ENCODE data around the gene MRTFB. TPM values are rescaled to one million over a fixed set of nuclear protein-coding genes. Genes with fewer than 3 reads are reported as not detected.
A peak's percentile ranks its signal among the peaks of the same experiment; 100 is the strongest.

MRTFB gene
- total and polyA plus RNA-seq, 8 donors = 4.3 to 81.6 (median 22.4) TPM

DNA sequence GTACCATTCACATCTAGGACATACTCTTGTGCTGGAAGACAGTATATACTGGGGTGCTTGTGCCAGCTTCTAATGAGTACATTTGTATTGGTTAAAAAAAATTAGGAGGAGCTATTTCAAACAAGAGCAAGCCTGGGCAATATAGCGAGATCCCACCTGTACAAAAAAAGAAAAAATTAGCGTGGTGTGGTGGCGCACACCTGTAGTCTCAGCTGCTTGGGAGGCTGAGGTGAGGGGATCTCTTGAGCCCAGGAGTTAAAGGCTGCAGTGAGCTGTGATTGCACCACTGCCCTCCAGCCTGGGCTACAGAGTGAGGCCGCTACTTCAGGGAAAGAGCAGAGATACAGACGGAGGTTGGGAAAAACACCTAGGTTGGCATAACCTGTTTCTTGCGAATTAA is 1.2 kb downstream of the MRTFB start:
- TF ChIP-seq EP300 (IDR thresholded peaks at IDR 0.05) (no peak), POLR2AphosphoS5 (IDR thresholded peaks at IDR 0.05) (no peak), POLR2A (IDR thresholded peaks at IDR 0.05) (no peak)
- TF ChIP-seq, protein P1, sequence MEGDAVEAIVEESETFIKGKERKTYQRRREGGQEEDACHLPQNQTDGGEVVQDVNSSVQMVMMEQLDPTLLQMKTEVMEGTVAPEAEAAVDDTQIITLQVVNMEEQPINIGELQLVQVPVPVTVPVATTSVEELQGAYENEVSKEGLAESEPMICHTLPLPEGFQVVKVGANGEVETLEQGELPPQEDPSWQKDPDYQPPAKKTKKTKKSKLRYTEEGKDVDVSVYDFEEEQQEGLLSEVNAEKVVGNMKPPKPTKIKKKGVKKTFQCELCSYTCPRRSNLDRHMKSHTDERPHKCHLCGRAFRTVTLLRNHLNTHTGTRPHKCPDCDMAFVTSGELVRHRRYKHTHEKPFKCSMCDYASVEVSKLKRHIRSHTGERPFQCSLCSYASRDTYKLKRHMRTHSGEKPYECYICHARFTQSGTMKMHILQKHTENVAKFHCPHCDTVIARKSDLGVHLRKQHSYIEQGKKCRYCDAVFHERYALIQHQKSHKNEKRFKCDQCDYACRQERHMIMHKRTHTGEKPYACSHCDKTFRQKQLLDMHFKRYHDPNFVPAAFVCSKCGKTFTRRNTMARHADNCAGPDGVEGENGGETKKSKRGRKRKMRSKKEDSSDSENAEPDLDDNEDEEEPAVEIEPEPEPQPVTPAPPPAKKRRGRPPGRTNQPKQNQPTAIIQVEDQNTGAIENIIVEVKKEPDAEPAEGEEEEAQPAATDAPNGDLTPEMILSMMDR (IDR thresholded peaks at IDR 0.05) = no peak
- WGBS, 5 donors = 79 to 87% (median 83%) methylated on average over 6 of the region's 6 CpGs
- intact Hi-C loops (cut with DNase I; ENCODE audit: low total_unique reads) = no loop called here
- Histone ChIP-seq H3K27ac (peak overlapping the region in 4 of 5 donors; percentile 85 to 94 (median 90)), H3K9me3 (no peaks in the 10 kb centered on the region), H3K36me3 (no peaks in the 10 kb centered on the region), H3K4me1 (peaks cover 3 to 53% (median 31%) of the 10 kb centered on the region in 4 donors), H3K27me3 (no peaks in the 10 kb centered on the region), H3K4me3 (peak overlapping the region; percentile 81 to 99 (median 93))
- DNase-seq = no peak

DNA sequence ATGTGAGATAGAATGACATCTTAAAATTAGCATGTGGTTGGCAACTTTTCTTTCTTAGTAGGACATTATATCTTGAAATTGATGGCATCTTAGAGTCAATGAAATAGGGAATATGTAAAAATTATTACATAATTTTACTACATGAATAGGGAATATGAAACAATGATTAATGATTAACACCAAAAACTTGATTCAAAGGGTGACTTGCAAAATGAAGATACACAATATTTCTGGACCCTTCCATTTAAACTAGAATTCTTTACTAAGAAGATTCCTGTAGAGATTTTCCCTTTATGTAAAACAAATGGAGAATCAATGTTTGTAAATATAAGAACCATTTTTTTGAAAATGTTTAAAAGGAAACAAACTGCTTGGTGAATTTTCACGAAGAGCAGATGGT is 3.4 kb downstream of the MRTFB start:
- DNase-seq = no peak
- intact Hi-C loops (cut with DNase I; ENCODE audit: low total_unique reads) = no loop called here
- no peaks in the 10 kb centered on the region for H3K9me3 ChIP-seq

DNA sequence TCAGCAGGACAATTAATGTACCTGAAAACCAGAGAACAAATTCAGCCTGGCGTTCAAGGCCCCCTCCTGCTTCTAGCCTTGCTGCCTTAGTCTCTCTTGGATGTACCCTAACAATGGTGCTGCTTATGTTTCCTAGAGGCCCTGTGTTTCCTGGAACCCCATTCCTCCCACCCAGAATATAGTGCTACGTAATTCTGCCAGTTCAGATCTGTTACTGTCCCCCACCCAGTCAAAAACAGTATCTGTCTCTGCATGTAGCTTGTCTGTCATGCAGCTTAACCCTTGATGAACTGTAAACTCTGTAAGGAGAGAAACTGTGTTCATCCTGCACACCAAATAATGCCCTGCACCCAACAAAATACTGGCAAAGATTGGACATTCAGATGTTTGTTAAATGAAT is 6.8 kb downstream of the MRTFB start:
- peaks cover 0 to 9% (median 0%) of the 10 kb centered on the region in 4 donors for H3K36me3 ChIP-seq
- peak overlapping the region in 2 of 5 donors; percentile 29 to 31 for H3K27ac ChIP-seq
- H3K9me3 ChIP-seq = no peaks in the 10 kb centered on the region
- no peaks in the 10 kb centered on the region for H3K27me3 ChIP-seq
- TF ChIP-seq POLR2A (IDR thresholded peaks at IDR 0.05) (no peak), EP300 (IDR thresholded peaks at IDR 0.05) (no peak), POLR2AphosphoS5 (IDR thresholded peaks at IDR 0.05) (no peak)
- TF ChIP-seq, protein P1 (IDR thresholded peaks at IDR 0.05) = no peak
- intact Hi-C loops (cut with DNase I; ENCODE audit: low total_unique reads) = no loop called here
- no peak overlapping the region for H3K4me3 ChIP-seq
- no peak for DNase-seq
- 84 to 87% (median 86%) methylated on average over 2 of the region's 2 CpGs for WGBS, 5 donors
- peaks cover 0 to 65% (median 28%) of the 10 kb centered on the region in 4 donors for H3K4me1 ChIP-seq

More for the DNA sequence above, 3.4 kb downstream of the MRTFB start:
- peaks cover 0 to 2% (median 0%) of the 10 kb centered on the region in 4 donors for H3K36me3 ChIP-seq
- no peaks in the 10 kb centered on the region for H3K27me3 ChIP-seq
- WGBS, 5 donors = 17 to 33% (median 28%) methylated on average over 1 of the region's 1 CpG
- TF ChIP-seq EP300 (IDR thresholded peaks at IDR 0.05) (no peak), POLR2AphosphoS5 (IDR thresholded peaks at IDR 0.05) (no peak), POLR2A (IDR thresholded peaks at IDR 0.05) (no peak)
- TF ChIP-seq, protein P1 (IDR thresholded peaks at IDR 0.05) = no peak
- H3K4me3 ChIP-seq = no peak overlapping the region
- H3K4me1 ChIP-seq = peaks cover 7 to 65% (median 36%) of the 10 kb centered on the region in 4 donors
- peak overlapping the region in 1 of 5 donors; percentile 9 for H3K27ac ChIP-seq

DNA sequence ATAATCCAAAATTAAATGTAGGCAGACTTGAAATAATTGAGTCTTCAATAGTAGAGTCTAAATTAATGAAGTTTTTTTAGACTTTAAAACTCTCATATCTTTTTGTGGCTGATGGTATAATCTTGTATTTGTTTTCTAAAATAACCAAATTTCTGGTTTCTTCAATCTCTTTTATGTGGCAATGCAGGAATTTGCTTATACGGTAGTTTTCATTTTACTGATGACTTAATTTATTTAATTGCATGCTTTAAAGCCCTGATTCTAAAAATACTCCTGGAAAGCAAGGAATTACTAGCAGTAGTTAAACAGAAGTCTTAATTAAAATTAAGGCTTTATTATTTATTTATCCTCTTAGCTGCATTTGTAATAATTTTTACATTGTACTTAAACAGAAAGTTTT is 15.4 kb downstream of the MRTFB start:
- DNase-seq = no peak
- Histone ChIP-seq H3K4me1 (peaks cover 27 to 76% (median 58%) of the 10 kb centered on the region in 4 donors), H3K9me3 (no peaks in the 10 kb centered on the region), H3K36me3 (peaks cover 0 to 3% (median 0%) of the 10 kb centered on the region in 4 donors), H3K27ac (peak overlapping the region in 1 of 5 donors; percentile 72), H3K4me3 (no peak overlapping the region), H3K27me3 (no peaks in the 10 kb centered on the region)
- intact Hi-C loops (cut with DNase I; ENCODE audit: low total_unique reads) = no loop called here
- TF ChIP-seq POLR2AphosphoS5 (IDR thresholded peaks at IDR 0.05) = no peak
- no peak for TF ChIP-seq POLR2A (IDR thresholded peaks at IDR 0.05)
- TF ChIP-seq, protein P1 (IDR thresholded peaks at IDR 0.05) = no peak
- TF ChIP-seq EP300 (IDR thresholded peaks at IDR 0.05) = no peak
- 53 to 77% (median 74%) methylated on average over 1 of the region's 1 CpG for WGBS, 5 donors

All from stomach (tissue), 9 donors.